ENCODE data around the gene PIK3R6. TPM values are rescaled to one million over a fixed set of nuclear protein-coding genes. Genes with fewer than 3 reads are reported as not detected.
A peak's percentile ranks its signal among the peaks of the same experiment; 100 is the strongest.

Gene PIK3R6
- under 1 TPM in 2 of 6 donors, not detected in 4; 0.18 to 0.30 TPM for polyA plus RNA-seq (ENCODE audit: low read depth in 6 of 6)

- H3K4me3 Mint-ChIP-seq: peak within 1 kb of the TSS in 6 of 8 donors; percentile 30 to 76 (median 43)
- peaks cover 4 to 23% (median 15%) of the 10 kb centered on the region in 3 donors for H3K27me3 Mint-ChIP-seq
- DNase-seq (no peak), ATAC-seq (ENCODE audit: low read depth in 2 of 2) (peak; percentile 28 to 45)
- H3K36me3 Mint-ChIP-seq: no peaks in the 10 kb centered on the region
- peaks cover 0 to 2% (median 0%) of the 10 kb centered on the region in 7 donors for H3K9me3 Mint-ChIP-seq
- H3K27ac Mint-ChIP-seq: peak within 1 kb of the TSS in 4 of 6 donors; percentile 12 to 77 (median 60)
- peaks cover 15 to 23% (median 16%) of the 10 kb centered on the region in 3 donors for H3K4me1 Mint-ChIP-seq
Measured at GRCh38 chr17:8867361-8867981, at the start of gene PIK3R6. PIK3R6 (minus strand) TSS chr17:8867674; CDS start chr17:8849794, 17,880 bp downstream.

- Mint-ChIP-seq H3K27ac (peak overlapping the region in 1 of 6 donors; percentile 47), H3K27me3 (no peaks in the 10 kb centered on the region), H3K36me3 (peaks cover 28 to 30% of the 10 kb centered on the region in 2 donors), H3K4me3 (no peak overlapping the region), H3K4me1 (peaks cover 33 to 41% (median 39%) of the 10 kb centered on the region in 3 donors), H3K9me3 (peaks cover 0 to 22% (median 6%) of the 10 kb centered on the region in 7 donors)
- DNase-seq (no peak), ATAC-seq (ENCODE audit: low read depth in 2 of 2) (no peak)
Measured at GRCh38 chr17:8916466-8916865, 49.0 kb upstream of the PIK3R6 start.

- H3K4me3 Mint-ChIP-seq: peak overlapping the region in 1 of 8 donors; percentile 19
- peaks cover 42 to 53% (median 48%) of the 10 kb centered on the region in 3 donors for H3K4me1 Mint-ChIP-seq
- ATAC-seq (ENCODE audit: low read depth in 2 of 2): no peak
- H3K9me3 Mint-ChIP-seq: peaks cover 0 to 22% (median 6%) of the 10 kb centered on the region in 7 donors
- H3K27me3 Mint-ChIP-seq: no peaks in the 10 kb centered on the region
- peak overlapping the region in 3 of 6 donors; percentile 21 to 74 (median 47) for H3K27ac Mint-ChIP-seq
- no peak for DNase-seq
- peaks cover 28 to 30% of the 10 kb centered on the region in 2 donors for H3K36me3 Mint-ChIP-seq
Measured at GRCh38 chr17:8914554-8914953, 47.1 kb upstream of the PIK3R6 start.

DNA sequence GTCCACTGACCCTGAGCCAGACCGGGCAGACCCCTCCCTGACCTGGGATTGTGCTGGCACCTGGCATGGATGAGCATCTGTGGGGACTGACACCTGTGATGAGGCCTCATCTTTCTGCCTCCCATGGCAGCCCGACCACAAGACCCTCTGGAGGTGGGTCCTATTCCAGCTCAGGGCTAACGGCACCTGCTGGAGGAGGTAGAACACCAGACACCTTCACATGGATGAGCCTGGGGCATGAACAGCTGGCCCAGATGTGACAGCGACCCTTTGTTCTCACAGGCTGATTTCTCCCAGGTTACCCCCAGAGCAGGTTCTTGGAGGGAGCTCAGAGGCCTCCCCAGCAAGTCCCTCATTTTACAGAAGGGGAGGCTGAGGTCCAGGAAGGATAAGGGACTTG lies 46.4 kb upstream of the PIK3R6 start:
- no peak for ATAC-seq (ENCODE audit: low read depth in 2 of 2)
- Mint-ChIP-seq H3K4me1 (peaks cover 37 to 55% (median 43%) of the 10 kb centered on the region in 3 donors), H3K9me3 (peaks cover 0 to 16% (median 6%) of the 10 kb centered on the region in 7 donors), H3K27ac (no peak overlapping the region), H3K4me3 (no peak overlapping the region), H3K27me3 (no peaks in the 10 kb centered on the region), H3K36me3 (peaks cover 25 to 26% of the 10 kb centered on the region in 2 donors)
- DNase-seq: no peak

- Mint-ChIP-seq H3K4me1 (peaks cover 35 to 55% (median 43%) of the 10 kb centered on the region in 3 donors), H3K27me3 (no peaks in the 10 kb centered on the region), H3K9me3 (peaks cover 0 to 11% (median 5%) of the 10 kb centered on the region in 7 donors), H3K4me3 (peak overlapping the region in 3 of 8 donors; percentile 57 to 81 (median 63)), H3K27ac (peak overlapping the region in 3 of 6 donors; percentile 72 to 91 (median 81)), H3K36me3 (peaks cover 27 to 28% of the 10 kb centered on the region in 2 donors)
- DNase-seq: no peak
- ATAC-seq (ENCODE audit: low read depth in 2 of 2): no peak
Measured at GRCh38 chr17:8913091-8913490, 45.6 kb upstream of the PIK3R6 start.

DNA sequence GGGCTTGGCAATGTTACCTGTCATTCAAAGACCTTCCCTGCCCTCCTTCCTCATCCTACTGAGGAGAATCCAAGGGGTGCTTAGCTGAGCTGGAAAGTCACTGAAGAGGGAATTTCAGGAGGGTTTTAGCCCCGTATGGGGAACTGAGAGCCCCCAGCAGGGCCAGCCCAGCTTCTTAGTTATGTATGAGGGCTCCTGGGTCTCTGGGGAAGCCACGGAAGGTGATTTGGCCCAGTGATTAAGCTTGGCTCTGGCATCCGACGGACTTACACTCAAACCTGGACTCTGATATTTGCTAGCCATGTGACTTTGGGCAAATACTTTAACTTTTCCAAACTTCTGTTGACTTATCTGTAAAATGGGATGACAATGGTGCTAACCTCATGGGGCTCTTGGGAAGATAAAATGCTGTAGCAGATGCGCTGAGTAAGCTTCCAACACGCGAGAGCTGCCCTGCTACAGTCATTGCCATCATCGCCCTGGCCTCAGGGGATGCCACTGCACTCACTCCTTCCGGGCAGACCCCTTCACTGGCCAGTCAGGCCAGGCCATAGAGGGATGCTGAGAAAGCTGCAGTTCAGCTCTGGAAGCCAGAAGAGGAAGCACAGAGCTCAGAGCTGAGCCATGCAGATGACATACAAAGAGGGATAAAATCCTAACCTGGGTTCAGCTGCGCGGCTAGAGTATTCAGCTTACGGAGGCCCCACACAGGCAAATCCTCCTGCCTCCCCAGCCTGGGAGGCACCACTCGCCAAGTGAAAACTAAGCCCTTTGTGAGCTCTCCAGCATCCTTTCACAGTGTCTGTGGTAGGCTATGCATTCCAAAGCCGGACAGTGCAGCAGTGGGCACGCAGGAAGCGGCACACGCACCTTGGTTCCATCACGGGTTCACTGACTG lies 44.9 kb upstream of the PIK3R6 start:
- ATAC-seq (ENCODE audit: low read depth in 2 of 2): peak; percentile 75 to 80
- no peaks in the 10 kb centered on the region for H3K27me3 Mint-ChIP-seq
- peak overlapping the region in 7 of 8 donors; percentile 57 to 86 (median 78) for H3K4me3 Mint-ChIP-seq
- H3K9me3 Mint-ChIP-seq: peaks cover 0 to 5% (median 0%) of the 10 kb centered on the region in 7 donors
- DNase-seq: peak; percentile 24
- H3K27ac Mint-ChIP-seq: peak overlapping the region; percentile 11 to 91 (median 76)
- H3K36me3 Mint-ChIP-seq: peaks cover 25% of the 10 kb centered on the region in 2 donors
- H3K4me1 Mint-ChIP-seq: peaks cover 35 to 55% (median 43%) of the 10 kb centered on the region in 3 donors

DNA sequence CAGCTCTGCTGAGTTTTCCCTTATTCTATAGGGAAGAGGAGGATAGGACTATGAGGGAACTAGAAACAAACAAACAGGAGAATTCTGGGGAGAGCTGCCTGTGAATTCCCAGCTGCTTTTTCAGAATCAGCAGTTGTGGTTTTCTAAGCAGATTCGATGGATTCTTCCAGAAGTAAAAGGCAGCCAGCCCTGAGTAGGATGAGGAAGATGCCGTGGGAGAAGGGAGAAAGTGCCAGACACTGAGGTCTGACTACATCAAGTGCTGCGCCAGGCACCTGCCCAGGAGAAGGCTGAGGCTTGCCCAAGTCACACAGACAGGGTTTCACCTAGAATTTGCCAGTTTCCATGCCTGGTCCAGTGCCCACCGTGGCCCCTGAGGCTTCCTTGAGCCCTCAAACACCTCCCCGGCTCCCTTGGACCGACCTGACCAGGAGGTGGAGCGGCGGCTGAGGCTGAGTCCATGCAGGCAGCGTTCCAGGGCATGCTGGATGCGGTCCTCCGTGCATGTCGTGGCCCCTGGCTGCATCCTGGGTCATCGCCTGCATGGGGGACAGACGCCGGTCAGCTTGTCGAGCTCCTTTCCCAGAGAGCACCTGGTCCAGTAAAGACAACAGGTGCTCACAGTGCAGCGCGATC lies 43.6 kb upstream of the PIK3R6 start:
- no peak for DNase-seq
- no peaks in the 10 kb centered on the region for H3K9me3 Mint-ChIP-seq
- H3K4me3 Mint-ChIP-seq: peak overlapping the region in 1 of 8 donors; percentile 57
- H3K27ac Mint-ChIP-seq: peak overlapping the region in 5 of 6 donors; percentile 49 to 91 (median 80)
- H3K36me3 Mint-ChIP-seq: peaks cover 16 to 18% of the 10 kb centered on the region in 2 donors
- ATAC-seq (ENCODE audit: low read depth in 2 of 2): no peak
- no peaks in the 10 kb centered on the region for H3K27me3 Mint-ChIP-seq
- H3K4me1 Mint-ChIP-seq: peaks cover 35 to 46% (median 41%) of the 10 kb centered on the region in 3 donors

- ATAC-seq (ENCODE audit: low read depth in 2 of 2) (no peak), DNase-seq (no peak)
- peaks cover 20 to 25% of the 10 kb centered on the region in 2 donors for H3K36me3 Mint-ChIP-seq
- H3K4me1 Mint-ChIP-seq: peaks cover 29 to 38% (median 37%) of the 10 kb centered on the region in 3 donors
- H3K4me3 Mint-ChIP-seq: peak overlapping the region in 2 of 8 donors; percentile 10 to 44
- peak overlapping the region in 3 of 6 donors; percentile 20 to 30 (median 27) for H3K27ac Mint-ChIP-seq
- no peaks in the 10 kb centered on the region for H3K9me3 Mint-ChIP-seq
- no peaks in the 10 kb centered on the region for H3K27me3 Mint-ChIP-seq
Measured at GRCh38 chr17:8909586-8910270, 42.3 kb upstream of the PIK3R6 start.

- Mint-ChIP-seq H3K4me1 (peaks cover 23 to 30% (median 24%) of the 10 kb centered on the region in 3 donors), H3K4me3 (no peak overlapping the region), H3K27me3 (no peaks in the 10 kb centered on the region), H3K9me3 (no peaks in the 10 kb centered on the region), H3K27ac (peak overlapping the region in 2 of 6 donors; percentile 47 to 60), H3K36me3 (peaks cover 27 to 35% of the 10 kb centered on the region in 2 donors)
- ATAC-seq (ENCODE audit: low read depth in 2 of 2) (no peak), DNase-seq (no peak)
Measured at GRCh38 chr17:8905331-8905730, 37.9 kb upstream of the PIK3R6 start.

GRCh38 chr17:8904686-8905085 lies 37.2 kb upstream of the PIK3R6 start:
- Mint-ChIP-seq H3K9me3 (no peaks in the 10 kb centered on the region), H3K36me3 (peaks cover 27 to 35% of the 10 kb centered on the region in 2 donors), H3K4me1 (peaks cover 26 to 30% (median 27%) of the 10 kb centered on the region in 3 donors), H3K27ac (peak overlapping the region in 3 of 6 donors; percentile 65 to 79 (median 67)), H3K4me3 (no peak overlapping the region), H3K27me3 (no peaks in the 10 kb centered on the region)
- ATAC-seq (ENCODE audit: low read depth in 2 of 2) (no peak), DNase-seq (no peak)

GRCh38 chr17:8904201-8904600 lies 36.7 kb upstream of the PIK3R6 start:
- Mint-ChIP-seq H3K9me3 (no peaks in the 10 kb centered on the region), H3K36me3 (peaks cover 27 to 35% of the 10 kb centered on the region in 2 donors)
- ATAC-seq (ENCODE audit: low read depth in 2 of 2): no peak

More at GRCh38 chr17:8904201-8904600, 36.7 kb upstream of the PIK3R6 start:
- H3K4me1 Mint-ChIP-seq: peaks cover 29 to 33% (median 29%) of the 10 kb centered on the region in 3 donors
- H3K4me3 Mint-ChIP-seq: no peak overlapping the region
- no peak for DNase-seq
- H3K27ac Mint-ChIP-seq: peak overlapping the region in 2 of 6 donors; percentile 26 to 67
- H3K27me3 Mint-ChIP-seq: no peaks in the 10 kb centered on the region

Data from naive B cell (primary cell).